Upper lobe of left lung (tissue), 4 donors: Measurements from ENCODE around the gene RABL2B.

Experiments
- CTCF ChIP-seq, 6 experiments: fragments of 450-650 bp in 4 of 6; fragments of 200-600 bp in 2 of 6; sonication (generic) in 2 of 6; IDR thresholded peaks; one replicate each; pipeline ENCODE4 v1.5.1; 2016 to 2019; ENCODE audit warnings: antibody characterized with exemption in 6 of 6
- POLR2A ChIP-seq, 4 donors: fragments of 450-650 bp; IDR thresholded peaks; one replicate each; pipeline ENCODE4 v1.5.1; 2016 to 2017; ENCODE audit warnings: antibody characterized with exemption in 4 of 4, mild to moderate bottlenecking in 2 of 4

GRCh38 chr22:50727678-50728522, 55.5 kb downstream of the RABL2B start:
- TF ChIP-seq CTCF (IDR thresholded peaks at IDR 0.05): no peak
- TF ChIP-seq POLR2A (IDR thresholded peaks at IDR 0.05): no peak
